Fibroblast of mammary gland (primary cell): Measurements from ENCODE around the gene MCOLN1.

Experiments
- DNase-seq: peaks from one replicate; pipeline ENCODE4 v3.0.0-alpha.2; 2010; ENCODE audit warnings: low read depth
- H3K4me3 ChIP-seq: 2 replicates; pipeline ENCODE4 v1.5.1; 2011; ENCODE audit warnings: low read depth, mild to moderate bottlenecking, low read length, moderate library complexity; ENCODE audit not compliant: control insufficient read depth
- TF ChIP-seq, protein P1 (sequence below): conservative IDR thresholded peaks from 2 replicates; pipeline ENCODE4 v1.5.1; 2011; ENCODE audit warnings: low read depth, low read length, inconsistent platforms; ENCODE audit not compliant: control insufficient read depth, insufficient read depth

Gene MCOLN1

GRCh38 chr19:7550169-7550770, 27.8 kb downstream of the MCOLN1 start:
- TF ChIP-seq, protein P1, sequence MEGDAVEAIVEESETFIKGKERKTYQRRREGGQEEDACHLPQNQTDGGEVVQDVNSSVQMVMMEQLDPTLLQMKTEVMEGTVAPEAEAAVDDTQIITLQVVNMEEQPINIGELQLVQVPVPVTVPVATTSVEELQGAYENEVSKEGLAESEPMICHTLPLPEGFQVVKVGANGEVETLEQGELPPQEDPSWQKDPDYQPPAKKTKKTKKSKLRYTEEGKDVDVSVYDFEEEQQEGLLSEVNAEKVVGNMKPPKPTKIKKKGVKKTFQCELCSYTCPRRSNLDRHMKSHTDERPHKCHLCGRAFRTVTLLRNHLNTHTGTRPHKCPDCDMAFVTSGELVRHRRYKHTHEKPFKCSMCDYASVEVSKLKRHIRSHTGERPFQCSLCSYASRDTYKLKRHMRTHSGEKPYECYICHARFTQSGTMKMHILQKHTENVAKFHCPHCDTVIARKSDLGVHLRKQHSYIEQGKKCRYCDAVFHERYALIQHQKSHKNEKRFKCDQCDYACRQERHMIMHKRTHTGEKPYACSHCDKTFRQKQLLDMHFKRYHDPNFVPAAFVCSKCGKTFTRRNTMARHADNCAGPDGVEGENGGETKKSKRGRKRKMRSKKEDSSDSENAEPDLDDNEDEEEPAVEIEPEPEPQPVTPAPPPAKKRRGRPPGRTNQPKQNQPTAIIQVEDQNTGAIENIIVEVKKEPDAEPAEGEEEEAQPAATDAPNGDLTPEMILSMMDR = no peak
- H3K4me3 ChIP-seq = no peak overlapping the region
- DNase-seq = no peak

- peak; percentile 41 for DNase-seq
- TF ChIP-seq, protein P1 = no peak
- no peak overlapping the region for H3K4me3 ChIP-seq
Observed at GRCh38 chr19:7550987-7551761, 28.8 kb downstream of the MCOLN1 start.

GRCh38 chr19:7552781-7553180, 30.4 kb downstream of the MCOLN1 start:
- no peak overlapping the region for H3K4me3 ChIP-seq
- no peak for DNase-seq
- TF ChIP-seq, protein P1 = no peak

DNA sequence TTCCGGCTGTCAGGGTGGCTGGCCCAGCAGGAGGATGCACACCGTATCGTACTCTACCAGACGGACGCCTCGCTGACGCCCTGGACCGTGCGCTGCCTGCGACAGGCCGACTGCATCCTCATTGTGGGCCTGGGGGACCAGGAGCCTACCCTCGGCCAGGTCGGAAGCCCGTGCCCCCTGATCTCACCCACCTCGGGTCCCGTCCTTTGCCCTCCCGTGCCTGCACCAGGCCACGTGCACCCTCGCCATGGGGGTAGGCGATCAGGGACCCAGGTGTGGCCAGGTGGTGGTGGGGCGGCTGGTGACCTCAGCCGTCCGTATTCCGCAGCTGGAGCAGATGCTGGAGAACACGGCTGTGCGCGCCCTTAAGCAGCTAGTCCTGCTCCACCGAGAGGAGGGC, 32.1 kb downstream of the MCOLN1 start:
- no peak for DNase-seq
- TF ChIP-seq, protein P1 = no peak
- no peak overlapping the region for H3K4me3 ChIP-seq

- no peak overlapping the region for H3K4me3 ChIP-seq
- DNase-seq = no peak
- TF ChIP-seq, protein P1 = no peak
Observed at GRCh38 chr19:7554990-7555864, 32.8 kb downstream of the MCOLN1 start.

DNA sequence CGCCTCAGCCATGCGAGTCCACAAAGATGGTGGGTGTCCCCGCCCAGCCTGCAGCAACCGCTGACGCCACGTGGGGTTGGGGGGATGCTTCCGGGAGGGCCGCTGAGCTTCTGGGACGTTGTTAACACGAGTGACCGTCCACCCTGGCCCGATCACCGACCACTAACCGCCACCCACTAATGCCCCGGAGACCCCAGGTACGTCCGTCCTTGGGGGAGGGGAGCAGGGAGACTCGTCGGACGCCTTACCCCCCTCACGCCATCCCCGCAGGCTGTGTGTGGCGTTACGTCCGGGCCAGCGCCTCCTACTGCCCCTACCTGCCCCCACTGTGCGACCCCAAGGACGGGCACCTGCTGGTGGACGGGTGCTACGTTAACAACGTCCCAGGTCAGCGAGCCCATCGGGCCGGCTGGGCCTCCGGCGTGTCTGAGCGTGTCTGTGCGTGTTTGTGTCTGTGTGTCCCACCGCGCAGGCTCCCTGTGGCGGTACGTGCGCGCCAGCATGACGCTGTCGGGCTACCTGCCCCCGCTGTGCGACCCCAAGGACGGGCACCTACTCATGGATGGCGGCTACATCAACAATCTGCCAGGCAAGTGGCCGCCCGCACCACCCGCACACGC, 34.4 kb downstream of the MCOLN1 start:
- TF ChIP-seq, protein P1 = no peak
- no peak overlapping the region for H3K4me3 ChIP-seq
- DNase-seq = no peak
